OCI-LY3 (cell line): ENCODE measurements around the gene UNC5CL.

ENCODE experiments used
- CTCF ChIP-seq: fragments of 200-600, 300-600 bp; sonication (generic); IDR thresholded peaks from 2 replicates; pipeline ENCODE4 v1.5.1; 2014; ENCODE audit warnings: antibody characterized with exemption, low read length, low read depth
- EZH2phosphoT487 ChIP-seq: fragments of 200-600 bp; shearing (Covaris generic); IDR thresholded peaks from 2 replicates; pipeline ENCODE4 v1.6.1; 2018; ENCODE audit warnings: antibody characterized with exemption, mixed run types, low read depth

GRCh38 chr6:41039060-41039998 lies at the start of gene UNC5CL:
- TF ChIP-seq CTCF (peak; percentile 98), EZH2phosphoT487 (no peak)
